Heart left ventricle (tissue), 13 donors: ENCODE data around the gene MAP3K4.

ENCODE experiments used
- POLR2A ChIP-seq, 2 donors: fragments of 450-650 bp; IDR thresholded peaks; one replicate each; pipeline ENCODE4 v1.6.1; 2017; ENCODE audit warnings: antibody characterized with exemption in 2 of 2, mild to moderate bottlenecking in 2 of 2, moderate library complexity in 2 of 2
- TF ChIP-seq, protein P1 (sequence below), 12 donors: fragments of 200-600 bp; sonication (generic) in 4 of 12; IDR thresholded peaks; one replicate each; pipeline versions ENCODE4 v1.5.0 to v1.8.0; 2018 to 2022; ENCODE audit warnings: antibody characterized with exemption in 12 of 12, mild to moderate bottlenecking in 5 of 12
- donor health status: ischemic (EF 13 %, LVEDD 7.1; RV severe dilation, severe dysfunction).
- donor health status: DM: no; HTN: yes; CAD: no.
- donor health status: DM: no; HTN: no; CAD: no.
- donor health status: ischemic (EF 25% LVEDD 6.9; RV normal size, moderate dysfunction).
- donor health status: ischemic (EF 25% LVEDD 5.7; RV mildly dilated, moderate dysfunction).
- donor health status: ischemic (EF 35%, LVEDD 5.7; RV mildly dilated, moderate dysfunction).
- donor health status: nonischemic (EF 11% LVEDD 7.7; RV severe dilation, severe dysfunction).
- donor health status: DM: yes; HTN: yes; CAD: no.
- donor health status: PGD.
- donor health status: ischemic (EF 29% LVEDD 5.4; RV normal size, mild dysfunction).
- donor health status: nonischemic (EF 23%, LVEDD 6.1; RV moderate dilation, normal function).

DNA sequence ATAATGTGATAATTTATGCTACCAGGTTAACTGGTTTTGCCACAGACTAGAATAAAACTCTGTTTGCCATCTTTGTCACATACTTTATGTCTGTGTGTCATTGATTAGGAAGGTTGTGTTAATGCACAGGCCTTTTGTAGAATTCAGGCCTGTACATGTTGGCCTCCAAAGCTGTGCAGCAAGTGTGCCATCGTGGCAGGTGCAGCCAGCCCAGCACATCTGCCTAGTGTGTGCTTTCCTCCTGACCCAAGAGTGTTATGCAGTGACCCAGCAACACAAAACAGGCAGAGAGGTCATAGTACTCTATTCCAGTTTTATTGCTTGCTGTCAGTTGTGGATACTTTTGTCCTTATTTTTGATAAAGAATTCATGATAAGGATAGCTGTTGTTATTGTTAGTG, 3.7 kb downstream of the MAP3K4 start:
- TF ChIP-seq, protein P1, sequence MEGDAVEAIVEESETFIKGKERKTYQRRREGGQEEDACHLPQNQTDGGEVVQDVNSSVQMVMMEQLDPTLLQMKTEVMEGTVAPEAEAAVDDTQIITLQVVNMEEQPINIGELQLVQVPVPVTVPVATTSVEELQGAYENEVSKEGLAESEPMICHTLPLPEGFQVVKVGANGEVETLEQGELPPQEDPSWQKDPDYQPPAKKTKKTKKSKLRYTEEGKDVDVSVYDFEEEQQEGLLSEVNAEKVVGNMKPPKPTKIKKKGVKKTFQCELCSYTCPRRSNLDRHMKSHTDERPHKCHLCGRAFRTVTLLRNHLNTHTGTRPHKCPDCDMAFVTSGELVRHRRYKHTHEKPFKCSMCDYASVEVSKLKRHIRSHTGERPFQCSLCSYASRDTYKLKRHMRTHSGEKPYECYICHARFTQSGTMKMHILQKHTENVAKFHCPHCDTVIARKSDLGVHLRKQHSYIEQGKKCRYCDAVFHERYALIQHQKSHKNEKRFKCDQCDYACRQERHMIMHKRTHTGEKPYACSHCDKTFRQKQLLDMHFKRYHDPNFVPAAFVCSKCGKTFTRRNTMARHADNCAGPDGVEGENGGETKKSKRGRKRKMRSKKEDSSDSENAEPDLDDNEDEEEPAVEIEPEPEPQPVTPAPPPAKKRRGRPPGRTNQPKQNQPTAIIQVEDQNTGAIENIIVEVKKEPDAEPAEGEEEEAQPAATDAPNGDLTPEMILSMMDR (IDR thresholded peaks at IDR 0.05): no peak
- TF ChIP-seq POLR2A (IDR thresholded peaks at IDR 0.05): no peak
